H9 (cell line): ENCODE results near the gene ZAP70. TPM values are rescaled to one million over a fixed set of nuclear protein-coding genes. Genes with fewer than 3 reads are reported as not detected.

ENCODE experiments used
- DNase-seq: peaks from one replicate; pipeline ENCODE4 v3.0.0-alpha.2; 2017
- H2AFZ ChIP-seq: one replicate; pipeline ENCODE4 v1.6.1; 2013; ENCODE audit warnings: mild to moderate bottlenecking, low read length, control low read depth, moderate library complexity
- H2AK5ac ChIP-seq: 2 replicates; pipeline ENCODE4 v1.6.1; 2013; ENCODE audit warnings: low read length, control low read depth, mixed read lengths; ENCODE audit not compliant: insufficient read length
- H2BK120ac ChIP-seq: one replicate; pipeline ENCODE4 v1.6.1; 2013; ENCODE audit warnings: low read depth, mild to moderate bottlenecking, low read length, control low read depth, inconsistent platforms; ENCODE audit not compliant: poor library complexity, severe bottlenecking
- H2BK12ac ChIP-seq: 2 replicates; pipeline ENCODE4 v1.6.1; 2013; ENCODE audit warnings: low read length, control low read depth, mixed read lengths, low read depth; ENCODE audit not compliant: insufficient read length
- H2BK15ac ChIP-seq: 2 replicates; pipeline ENCODE4 v1.6.1; 2013; ENCODE audit warnings: low read depth, low read length, control low read depth
- H2BK20ac ChIP-seq: one replicate; pipeline ENCODE4 v1.6.1; 2013; ENCODE audit warnings: low read depth, mild to moderate bottlenecking, low read length, control low read depth, inconsistent platforms; ENCODE audit not compliant: poor library complexity, severe bottlenecking
- H2BK5ac ChIP-seq: 2 replicates; pipeline ENCODE4 v1.6.1; 2013; ENCODE audit warnings: low read length, control low read depth, mixed read lengths; ENCODE audit not compliant: insufficient read length
- H3K14ac ChIP-seq: 2 replicates; pipeline ENCODE4 v1.6.1; 2013; ENCODE audit warnings: low read length, control low read depth; ENCODE audit not compliant: insufficient read depth
- H3K18ac ChIP-seq: 2 replicates; pipeline ENCODE4 v1.6.1; 2013; ENCODE audit warnings: low read depth, mild to moderate bottlenecking, mixed read lengths, low read length, control low read depth; ENCODE audit not compliant: insufficient read length
- H3K23ac ChIP-seq: 2 replicates; pipeline ENCODE4 v1.6.1; 2013; ENCODE audit warnings: low read length, control low read depth, mixed read lengths, low read depth; ENCODE audit not compliant: insufficient read length
- H3K23me2 ChIP-seq: 2 replicates; pipeline ENCODE4 v1.6.1; 2013; ENCODE audit warnings: low read depth, mild to moderate bottlenecking, mixed read lengths, low read length, control low read depth; ENCODE audit not compliant: insufficient read length, poor library complexity, severe bottlenecking
- H3K27ac ChIP-seq: 2 replicates; pipeline ENCODE4 v1.5.1; 2013; ENCODE audit warnings: low read length, control low read depth, mixed read lengths, low read depth; ENCODE audit not compliant: insufficient read length
- H3K27me3 ChIP-seq: 2 replicates; pipeline ENCODE4 v1.6.1; 2013; ENCODE audit warnings: low read length, control low read depth, inconsistent platforms; ENCODE audit not compliant: insufficient read depth
- H3K4ac ChIP-seq: 2 replicates; pipeline ENCODE4 v1.6.1; 2013; ENCODE audit warnings: low read depth, mild to moderate bottlenecking, control low read depth, inconsistent platforms, low read length, moderate library complexity
- H3K4me1 ChIP-seq: 2 replicates; pipeline ENCODE4 v1.6.1; 2013; ENCODE audit warnings: low read length, control low read depth, inconsistent platforms; ENCODE audit not compliant: insufficient read depth
- H3K4me2 ChIP-seq: 2 replicates; pipeline ENCODE4 v1.6.1; 2013; ENCODE audit warnings: low read length, control low read depth, mixed read lengths; ENCODE audit not compliant: insufficient read length, insufficient read depth
- H3K56ac ChIP-seq: 2 replicates; pipeline ENCODE4 v1.6.1; 2013; ENCODE audit warnings: low read depth, mild to moderate bottlenecking, mixed read lengths, low read length, control low read depth; ENCODE audit not compliant: insufficient read length
- H3K79me1 ChIP-seq: 2 replicates; pipeline ENCODE4 v1.6.1; 2013; ENCODE audit warnings: low read depth, mild to moderate bottlenecking, moderate library complexity, low read length, control low read depth, inconsistent platforms; ENCODE audit not compliant: insufficient read depth, poor library complexity, severe bottlenecking
- H3K79me2 ChIP-seq: 2 replicates; pipeline ENCODE4 v1.6.1; 2013; ENCODE audit warnings: low read length, control low read depth, inconsistent platforms; ENCODE audit not compliant: insufficient read depth
- H3K9ac ChIP-seq: 2 replicates; pipeline ENCODE4 v1.6.1; 2013; ENCODE audit warnings: low read length, control low read depth, mixed read lengths; ENCODE audit not compliant: insufficient read length; ENCODE audit errors: extremely low read depth
- H3K9me3 ChIP-seq: one replicate; pipeline ENCODE4 v1.6.1; 2013; ENCODE audit warnings: low read depth, low read length, inconsistent platforms; ENCODE audit not compliant: control insufficient read depth
- H3T11ph ChIP-seq: one replicate; pipeline ENCODE4 v1.6.1; 2013; ENCODE audit warnings: mild to moderate bottlenecking, low read length, control low read depth, inconsistent platforms
- H4K20me1 ChIP-seq: one replicate; pipeline ENCODE4 v1.6.1; 2013; ENCODE audit not compliant: control insufficient read depth, insufficient read length, insufficient read depth
- H4K5ac ChIP-seq: 2 replicates; pipeline ENCODE4 v1.6.1; 2013; ENCODE audit warnings: low read depth, mild to moderate bottlenecking, mixed read lengths, low read length, control low read depth; ENCODE audit not compliant: insufficient read length
- H4K8ac ChIP-seq: replicated peaks from 2 replicates; pipeline ENCODE4 v1.6.1; 2013; ENCODE audit warnings: low read length, control low read depth, mixed read lengths, low read depth; ENCODE audit not compliant: insufficient read length
- H4K91ac ChIP-seq: 2 replicates; pipeline ENCODE4 v1.6.1; 2013; ENCODE audit warnings: low read depth, mild to moderate bottlenecking, moderate library complexity, mixed read lengths, low read length, control low read depth; ENCODE audit not compliant: insufficient read length
- H3K27ac Mint-ChIP-seq, 3 experiments: 2 replicates in 2 of 3; 3 replicates in 1 of 3; pipeline ENCODE4 v1.8.0; 2020 to 2021; ENCODE audit warnings: mixed read lengths in 3 of 3, mild to moderate bottlenecking in 1 of 3, moderate library complexity in 1 of 3
- H3K27me3 Mint-ChIP-seq: 2 replicates; pipeline ENCODE4 v1.8.0; 2021; ENCODE audit warnings: low read depth, mild to moderate bottlenecking, moderate library complexity, mixed read lengths
- H3K36me3 Mint-ChIP-seq, 3 experiments: 2 replicates in 2 of 3; 3 replicates in 1 of 3; pipeline ENCODE4 v1.8.0; 2020 to 2021; ENCODE audit warnings: low read depth in 3 of 3, mixed read lengths in 3 of 3; ENCODE audit not compliant: insufficient read depth in 1 of 3
- H3K4me1 Mint-ChIP-seq, 2 experiments: 2 replicates each; pipeline ENCODE4 v1.8.0; 2020; ENCODE audit warnings: mixed read lengths in 2 of 2
- H3K4me3 Mint-ChIP-seq, 2 experiments: 2 replicates in 1 of 2; 3 replicates in 1 of 2; pipeline ENCODE4 v1.8.0; 2020 to 2021; ENCODE audit warnings: mild to moderate bottlenecking in 2 of 2, mixed read lengths in 2 of 2, moderate library complexity in 1 of 2
- H3K9me3 Mint-ChIP-seq, 2 experiments: 2 replicates in 1 of 2; 3 replicates in 1 of 2; pipeline ENCODE4 v1.8.0; 2020; ENCODE audit warnings: mild to moderate bottlenecking in 2 of 2, mixed read lengths in 2 of 2, moderate library complexity in 1 of 2
- WGBS: extraction: QIAGEN DNeasy Blood & Tissue Kit; methylation state at CpG from one replicate; pipeline ENCODE4 v1.1.7; 2013; ENCODE audit warnings: missing lambda C conversion rate, low lambda C conversion rate, mixed read lengths; ENCODE audit not compliant: insufficient read length; ENCODE audit errors: extremely low coverage; 5-methylcytosine and 5-hydroxymethylcytosine counted together
- total RNA-seq: library from RNA; stranded (reverse); gene quantifications from 2 replicates; pipeline ENCODE4 v1.2.1, GENCODE V29; 2021
- TF ChIP-seq, protein P1 (sequence below): fragments of 200-600 bp; sonication (generic); conservative IDR thresholded peaks from 3 replicates; pipeline ENCODE4 v1.8.0; 2021; ENCODE audit warnings: antibody characterized with exemption, mild to moderate bottlenecking

ZAP70 gene
- total RNA-seq, 1 experiment from 2014 or later = 0.24 TPM

DNA sequence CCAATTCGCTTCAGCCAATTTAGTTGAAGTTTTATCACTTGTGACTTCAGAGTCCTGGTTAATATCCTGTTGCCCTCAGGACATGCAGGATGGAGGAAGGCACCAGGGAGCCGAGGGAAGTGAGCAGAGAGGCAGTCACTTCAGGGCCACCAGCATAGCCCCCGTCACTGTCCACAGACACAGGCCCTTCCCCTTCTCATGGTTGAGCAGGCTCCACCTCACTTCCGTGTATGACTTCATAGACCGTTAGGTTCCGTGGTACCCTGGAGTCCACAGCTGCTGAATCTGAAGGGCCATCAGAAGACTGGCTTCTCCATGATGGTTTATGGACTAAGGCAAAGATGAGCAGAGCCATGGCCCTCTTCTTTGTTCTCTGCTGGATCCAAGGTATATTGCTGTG lies 43.9 kb upstream of the ZAP70 start, which contains the start of gene C2orf92:
C2orf92 (plus strand) TSS at position 266 of the 400 bp plus-strand sequence; CDS start at position 342, 76 bp downstream.
- H3K4me1 Mint-ChIP-seq = peaks cover 0 to 4% of the 10 kb centered on the region in 2 experiments; a peak in 1 of 4 replicates
- no peaks in the 10 kb centered on the region for H3K79me2 ChIP-seq
- TF ChIP-seq, protein P1, sequence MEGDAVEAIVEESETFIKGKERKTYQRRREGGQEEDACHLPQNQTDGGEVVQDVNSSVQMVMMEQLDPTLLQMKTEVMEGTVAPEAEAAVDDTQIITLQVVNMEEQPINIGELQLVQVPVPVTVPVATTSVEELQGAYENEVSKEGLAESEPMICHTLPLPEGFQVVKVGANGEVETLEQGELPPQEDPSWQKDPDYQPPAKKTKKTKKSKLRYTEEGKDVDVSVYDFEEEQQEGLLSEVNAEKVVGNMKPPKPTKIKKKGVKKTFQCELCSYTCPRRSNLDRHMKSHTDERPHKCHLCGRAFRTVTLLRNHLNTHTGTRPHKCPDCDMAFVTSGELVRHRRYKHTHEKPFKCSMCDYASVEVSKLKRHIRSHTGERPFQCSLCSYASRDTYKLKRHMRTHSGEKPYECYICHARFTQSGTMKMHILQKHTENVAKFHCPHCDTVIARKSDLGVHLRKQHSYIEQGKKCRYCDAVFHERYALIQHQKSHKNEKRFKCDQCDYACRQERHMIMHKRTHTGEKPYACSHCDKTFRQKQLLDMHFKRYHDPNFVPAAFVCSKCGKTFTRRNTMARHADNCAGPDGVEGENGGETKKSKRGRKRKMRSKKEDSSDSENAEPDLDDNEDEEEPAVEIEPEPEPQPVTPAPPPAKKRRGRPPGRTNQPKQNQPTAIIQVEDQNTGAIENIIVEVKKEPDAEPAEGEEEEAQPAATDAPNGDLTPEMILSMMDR = no peak
- H4K91ac ChIP-seq = no peak within 1 kb of the TSS
- H3K23ac ChIP-seq = no peak within 1 kb of the TSS
- no peak within 1 kb of the TSS for H3T11ph ChIP-seq
- H2AK5ac ChIP-seq = no peak within 1 kb of the TSS
- no peaks in the 10 kb centered on the region for H3K27me3 ChIP-seq
- no peak within 1 kb of the TSS for H3K27ac Mint-ChIP-seq
- no peak within 1 kb of the TSS for H3K9ac ChIP-seq
- no peaks in the 10 kb centered on the region for H4K20me1 ChIP-seq
- no peaks in the 10 kb centered on the region; a peak in 1 of 7 replicates for H3K36me3 Mint-ChIP-seq
- H3K9me3 Mint-ChIP-seq = no peaks in the 10 kb centered on the region; a peak in 1 of 5 replicates
- no peak within 1 kb of the TSS for H4K5ac ChIP-seq
- H2BK15ac ChIP-seq = no peak within 1 kb of the TSS; the same call in 1 of the 2 replicates
- no peak within 1 kb of the TSS for H2BK20ac ChIP-seq
- H3K4me3 Mint-ChIP-seq = no peak within 1 kb of the TSS
- H2AFZ ChIP-seq = no peak within 1 kb of the TSS
- H3K4me2 ChIP-seq = no peak within 1 kb of the TSS
- no peak within 1 kb of the TSS for H3K14ac ChIP-seq
- H3K18ac ChIP-seq = no peak within 1 kb of the TSS
- H2BK5ac ChIP-seq = no peak within 1 kb of the TSS
- H3K23me2 ChIP-seq = no peaks in the 10 kb centered on the region
- H3K56ac ChIP-seq = peak within 1 kb of the TSS; percentile 43
- no peaks in the 10 kb centered on the region for H3K79me1 ChIP-seq
- H3K27ac ChIP-seq = no peak within 1 kb of the TSS
- no peak for DNase-seq
- no peaks in the 10 kb centered on the region for H3K9me3 ChIP-seq
- H2BK12ac ChIP-seq = no peak within 1 kb of the TSS
- no peaks in the 10 kb centered on the region for H3K4me1 ChIP-seq
- no peaks in the 10 kb centered on the region for H3K27me3 Mint-ChIP-seq
- H2BK120ac ChIP-seq = no peak within 1 kb of the TSS
- H4K8ac ChIP-seq = peak within 1 kb of the TSS; percentile 60
- WGBS = no CpG with 5 or more reads among the region's 6 CpGs
- no peak within 1 kb of the TSS for H3K4ac ChIP-seq
